ENCODE results near the gene FBXO40. TPM values are rescaled to one million over a fixed set of nuclear protein-coding genes. Genes with fewer than 3 reads are reported as not detected.

FBXO40 gene
- total and polyA plus RNA-seq, 10 of the 15 experiments (the other 5 are each of a cell fraction or from before 2014, with no cell fraction given), result 0.03 to 0.05 (median 0.04) TPM; not detected in 7

GRCh38 chr3:121567649-121568048, 25.5 kb upstream of the FBXO40 start, which contains the start of gene ARGFX:
Gene ARGFX, plus strand, starts transcription at chr3:121567949. Its CDS starts 2,765 bp downstream, at chr3:121570714.
- ATAC-seq, result no peak
- in situ Hi-C loops (cut with MboI) (no loop called here), intact Hi-C loops (cut with micrococcal nuclease; ENCODE audit: unreplicated experiment) (no loop called here)
- H3K27ac ChIP-seq (ENCODE audit: control insufficient read depth, insufficient read depth), result no peak within 1 kb of the TSS
- ChIA-PET POLR2A (no interaction called here), RAD21 (ENCODE audit: unreplicated experiment) (no interaction called here), SMC1A (ENCODE audit: uncharacterized antibody, unreplicated experiment) (no interaction called here), CTCF (no interaction called here)
- H3K4me3 ChIP-seq, result no peak within 1 kb of the TSS
- no peak for DNase-seq (ENCODE audit: low read depth, low spot score)
- no peaks in the 10 kb centered on the region for H3K36me3 ChIP-seq (ENCODE audit: control insufficient read depth in 2 of 2, insufficient read depth in 2 of 2, low read length in 1 of 2)
- no TSS peak for BruUV-seq (replicated peaks)
- no peak for TF ChIP-seq NFYB (IDR thresholded peaks at IDR 0.05; ENCODE audit: insufficient read depth, low read depth, low read length)
- TF ChIP-seq TCF12 (IDR thresholded peaks at IDR 0.05; ENCODE audit: low read depth, low read length), result no peak
- no peak for TF ChIP-seq NRF1 (conservative IDR thresholded peaks at IDR 0.05; ENCODE audit: low read depth, low read length)
- TF ChIP-seq KLF5 (IDR thresholded peaks at IDR 0.05; ENCODE audit: partially characterized antibody), result no peak
- TF ChIP-seq ZNF207 (IDR thresholded peaks at IDR 0.05; ENCODE audit: borderline replicate concordance), result no peak
- TF ChIP-seq JUNB (IDR thresholded peaks at IDR 0.05), result no peak
- no peaks in the 10 kb centered on the region for H3K79me2 ChIP-seq (ENCODE audit: control insufficient read depth, insufficient read depth, low read length)
- FAIRE-seq, result no peak
- H3K4me2 ChIP-seq (ENCODE audit: control insufficient read depth, insufficient read depth), result no peak within 1 kb of the TSS
- no peak within 1 kb of the TSS for H3K9ac ChIP-seq (ENCODE audit: control insufficient read depth, insufficient read depth, low read length)
- no peak within 1 kb of the TSS for H2AFZ ChIP-seq (ENCODE audit: control insufficient read depth, low read depth, low read length)
- H4K20me1 ChIP-seq (ENCODE audit: control insufficient read depth, insufficient read depth), result no peaks in the 10 kb centered on the region
- WGBS (ENCODE audit: insufficient coverage, insufficient replicate concordance, low lambda C conversion rate, missing lambda C conversion rate), result 42% methylated on average over 5 of the region's 5 CpGs
- no peaks in the 10 kb centered on the region for H3K4me1 ChIP-seq (ENCODE audit: control insufficient read depth, insufficient read depth, low read length)
- H3K9me3 ChIP-seq (replicated peaks; ENCODE audit: control insufficient read depth, insufficient read depth, low read length), result no peaks in the 10 kb centered on the region
- no peaks in the 10 kb centered on the region; a peak in 1 of 4 replicates for H3K27me3 ChIP-seq (replicated peaks in 1 of 2; ENCODE audit: control insufficient read depth in 2 of 2, insufficient read depth in 2 of 2, low read length in 1 of 2)

- Histone ChIP-seq H3K4me1 (ENCODE audit: control insufficient read depth, insufficient read depth, low read length) (no peaks in the 10 kb centered on the region), H3K27ac (ENCODE audit: control insufficient read depth, insufficient read depth) (no peak overlapping the region), H3K9me3 (replicated peaks; ENCODE audit: control insufficient read depth, insufficient read depth, low read length) (no peaks in the 10 kb centered on the region), H3K36me3 (ENCODE audit: control insufficient read depth in 2 of 2, insufficient read depth in 2 of 2, low read length in 1 of 2) (no peaks in the 10 kb centered on the region), H3K9ac (ENCODE audit: control insufficient read depth, insufficient read depth, low read length) (no peak overlapping the region), H3K4me3 (no peak overlapping the region), H3K4me2 (ENCODE audit: control insufficient read depth, insufficient read depth) (no peak overlapping the region), H3K79me2 (ENCODE audit: control insufficient read depth, insufficient read depth, low read length) (no peaks in the 10 kb centered on the region), H3K27me3 (replicated peaks in 1 of 2; ENCODE audit: control insufficient read depth in 2 of 2, insufficient read depth in 2 of 2, low read length in 1 of 2) (no peaks in the 10 kb centered on the region; a peak in 1 of 4 replicates), H4K20me1 (ENCODE audit: control insufficient read depth, insufficient read depth) (no peaks in the 10 kb centered on the region), H2AFZ (ENCODE audit: control insufficient read depth, low read depth, low read length) (no peak overlapping the region)
- ChIA-PET CTCF (no interaction called here), SMC1A (ENCODE audit: uncharacterized antibody, unreplicated experiment) (no interaction called here), POLR2A (no interaction called here), RAD21 (ENCODE audit: unreplicated experiment) (no interaction called here)
- FAIRE-seq (no peak), DNase-seq (ENCODE audit: low read depth, low spot score) (no peak), ATAC-seq (no peak)
- BruUV-seq (replicated peaks), result no TSS peak
- intact Hi-C loops (cut with micrococcal nuclease; ENCODE audit: unreplicated experiment) (no loop called here), in situ Hi-C loops (cut with MboI) (no loop called here)
- 82% methylated on average over 6 of the region's 6 CpGs for WGBS (ENCODE audit: insufficient coverage, insufficient replicate concordance, low lambda C conversion rate, missing lambda C conversion rate)
- TF ChIP-seq HCFC1 (IDR thresholded peaks at IDR 0.05; ENCODE audit: low read length) (no peak), NR2F1 (conservative IDR thresholded peaks at IDR 0.05) (no peak), CHD2 (IDR thresholded peaks at IDR 0.05; ENCODE audit: borderline replicate concordance, low read depth, low read length) (no peak), FOXM1 (IDR thresholded peaks at IDR 0.05; ENCODE audit: low read depth, low read length) (no peak), CBFB (IDR thresholded peaks at IDR 0.05; ENCODE audit: low read depth) (no peak), RELB (IDR thresholded peaks at IDR 0.05; ENCODE audit: low read depth) (no peak), JUNB (IDR thresholded peaks at IDR 0.05) (no peak), E4F1 (IDR thresholded peaks at IDR 0.05; ENCODE audit: borderline replicate concordance, partially characterized antibody) (no peak), STAT1 (conservative IDR thresholded peaks at IDR 0.05) (no peak), HDAC6 (IDR thresholded peaks at IDR 0.05; ENCODE audit: unreplicated experiment) (no peak), FOXK2 (IDR thresholded peaks at IDR 0.05) (no peak), TAF1 (IDR thresholded peaks at IDR 0.05; ENCODE audit: borderline replicate concordance, low read depth, low read length) (no peak)
Measured at GRCh38 chr3:121574449-121574848, 18.7 kb upstream of the FBXO40 start.
